GM10266 (cell line): ENCODE measurements around the gene C1RL.

Source experiments
- DNase-seq: peaks from one replicate; pipeline ENCODE4 v3.0.0; 2012; ENCODE audit errors: extremely low spot score
- CTCF ChIP-seq: IDR thresholded peaks from 2 replicates; pipeline ENCODE4 v1.5.1; 2012; ENCODE audit warnings: mild to moderate bottlenecking, low read depth; ENCODE audit not compliant: control insufficient read depth, insufficient read depth; ENCODE audit errors: missing control alignments

Gene C1RL

GRCh38 chr12:7069386-7069785, 39.6 kb downstream of the C1RL start:
- DNase-seq, result no peak
- TF ChIP-seq CTCF, result no peak

- TF ChIP-seq CTCF, result no peak
- no peak for DNase-seq
These were observed 40.0 kb downstream of the C1RL start for GRCh38 chr12:7068994-7069346.

GRCh38 chr12:7068240-7068993, 40.6 kb downstream of the C1RL start:
- no peak for DNase-seq
- TF ChIP-seq CTCF, result no peak

GRCh38 chr12:7067096-7067495, 41.9 kb downstream of the C1RL start:
- DNase-seq, result no peak

GRCh38 chr12:7066596-7066995, 42.4 kb downstream of the C1RL start:
- TF ChIP-seq CTCF, result no peak
- no peak for DNase-seq

More at GRCh38 chr12:7067096-7067495, 41.9 kb downstream of the C1RL start:
- no peak for TF ChIP-seq CTCF

- TF ChIP-seq CTCF, result no peak
- no peak for DNase-seq
These were observed 43.9 kb downstream of the C1RL start for GRCh38 chr12:7065073-7065623.

- TF ChIP-seq CTCF, result no peak
- no peak for DNase-seq
These were observed 44.5 kb downstream of the C1RL start for GRCh38 chr12:7064516-7064915.
